ENCODE measurements around the gene ASAP2.

The ASAP2 gene

GRCh38 chr2:9330612-9331270 is 124.1 kb downstream of the ASAP2 start:
- DNase-seq = no peak

DNA sequence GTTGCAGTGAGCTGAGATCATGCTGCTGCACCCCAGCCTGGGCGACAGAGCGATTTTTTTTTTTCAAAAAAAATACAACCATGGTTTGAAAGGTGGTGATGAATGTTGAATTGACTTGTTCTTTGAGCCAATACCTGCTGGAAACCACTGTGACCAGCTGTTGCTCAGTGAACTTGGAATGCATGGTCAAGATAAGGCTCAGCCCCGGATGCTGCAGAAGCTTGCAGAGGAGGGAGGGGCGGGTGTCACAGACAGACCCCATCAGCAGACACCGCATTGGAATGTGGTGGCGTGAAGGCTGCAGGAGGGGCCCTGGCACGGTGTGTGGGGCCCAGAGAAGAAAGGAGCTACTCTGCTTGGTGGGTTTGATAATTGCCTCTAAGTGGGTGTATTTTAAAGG is 125.1 kb downstream of the ASAP2 start:
- no peak for DNase-seq

DNA sequence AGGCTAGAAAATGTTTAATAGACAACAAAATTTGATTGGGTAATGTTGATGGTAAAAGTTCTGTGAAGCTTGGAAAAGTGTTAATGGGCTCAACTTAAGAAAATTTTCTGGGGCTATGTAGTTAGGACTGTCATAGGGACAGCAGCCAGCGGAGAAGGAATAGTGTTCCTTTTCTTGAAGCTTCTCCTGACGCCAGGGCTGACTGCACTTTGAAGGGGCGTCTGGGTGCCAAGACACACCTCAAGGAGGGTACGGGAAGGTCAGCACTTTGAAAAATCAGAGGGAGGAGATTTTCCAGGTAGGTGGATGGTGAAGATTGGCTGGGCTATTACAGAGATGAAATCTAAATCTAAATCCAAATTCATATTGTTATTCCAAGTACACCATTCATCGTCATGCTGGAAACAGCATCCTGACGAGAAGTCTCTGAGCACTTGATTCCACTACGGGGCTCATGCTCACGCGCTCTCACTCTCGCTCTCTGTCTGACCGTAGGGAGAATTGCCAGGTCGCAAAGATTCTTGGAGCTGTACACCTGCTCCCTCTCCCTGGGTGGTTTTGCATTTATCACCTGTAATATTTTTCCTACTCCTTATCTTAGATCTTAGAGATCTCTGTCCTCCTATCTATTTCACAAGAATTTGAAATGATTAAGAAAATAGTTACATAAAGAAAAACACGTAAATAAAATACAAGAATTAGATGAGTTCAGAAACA is 125.7 kb downstream of the ASAP2 start:
- no peak for DNase-seq

DNA sequence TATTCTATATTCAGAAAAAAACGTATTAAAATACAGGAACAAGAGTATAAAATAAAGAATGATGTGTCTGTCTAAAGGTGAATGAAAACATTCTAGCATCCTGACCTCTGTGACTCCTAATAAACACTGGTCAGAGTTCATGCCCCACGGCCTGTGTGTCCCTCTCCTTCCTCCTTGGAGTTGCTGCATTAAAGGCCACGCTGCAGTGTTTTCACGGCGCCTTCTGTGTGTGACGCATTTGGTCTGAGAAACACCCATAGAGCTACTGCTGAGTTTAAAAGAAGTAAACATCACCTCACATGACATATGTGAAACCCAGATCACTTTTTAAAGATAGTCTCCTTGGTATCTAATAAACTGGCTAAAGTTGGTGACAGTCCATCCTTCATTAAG is 126.2 kb downstream of the ASAP2 start:
- DNase-seq = no peak

- DNase-seq = no peak
Observed at GRCh38 chr2:9333591-9334171, 127.1 kb downstream of the ASAP2 start.

DNA sequence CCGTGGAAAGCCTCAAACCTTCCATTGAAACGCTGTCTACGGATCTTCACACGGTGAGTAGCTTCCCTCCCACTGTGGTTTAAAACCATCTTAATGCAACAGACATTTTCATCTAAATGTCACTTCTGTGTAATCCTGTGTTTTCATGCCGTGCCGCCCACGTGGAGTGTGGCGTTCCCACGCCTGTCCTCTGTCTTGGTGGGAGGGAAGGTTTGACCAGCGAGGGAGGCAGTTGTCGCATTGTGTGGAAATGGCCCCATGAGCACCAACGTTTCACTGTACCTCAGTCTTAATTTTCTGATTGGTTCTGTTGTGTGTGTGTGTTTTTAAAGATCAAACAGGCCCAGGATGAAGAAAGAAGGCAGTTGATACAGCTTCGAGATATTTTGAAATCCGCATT is 128.1 kb downstream of the ASAP2 start:
- no peak for DNase-seq

- DNase-seq = no peak
Observed at GRCh38 chr2:9335322-9335832, 128.8 kb downstream of the ASAP2 start.

GRCh38 chr2:9336241-9336575 is 129.6 kb downstream of the ASAP2 start:
- no peak for DNase-seq

- DNase-seq = no peak
Observed at GRCh38 chr2:9336576-9337314, 130.1 kb downstream of the ASAP2 start.

DNA sequence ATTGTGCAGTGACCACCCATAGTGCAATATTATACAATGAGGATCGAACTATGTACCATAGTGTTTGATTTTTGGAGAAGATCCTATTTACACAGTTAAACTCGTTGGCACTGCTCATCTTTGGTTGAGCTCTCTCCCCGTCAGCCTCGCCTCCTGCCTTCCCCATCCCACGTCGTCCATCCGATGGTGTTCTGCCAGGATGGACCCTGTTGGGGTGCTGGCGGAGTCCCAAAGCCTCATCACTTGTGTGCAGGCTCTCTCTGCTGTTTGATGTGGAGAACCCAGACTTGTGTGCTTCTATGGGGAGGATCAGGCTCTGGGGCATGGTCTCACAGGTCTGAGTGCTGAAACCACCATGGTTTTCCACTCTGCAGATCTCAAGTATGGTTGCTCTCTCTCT is 131.3 kb downstream of the ASAP2 start:
- no peak for DNase-seq

DNA sequence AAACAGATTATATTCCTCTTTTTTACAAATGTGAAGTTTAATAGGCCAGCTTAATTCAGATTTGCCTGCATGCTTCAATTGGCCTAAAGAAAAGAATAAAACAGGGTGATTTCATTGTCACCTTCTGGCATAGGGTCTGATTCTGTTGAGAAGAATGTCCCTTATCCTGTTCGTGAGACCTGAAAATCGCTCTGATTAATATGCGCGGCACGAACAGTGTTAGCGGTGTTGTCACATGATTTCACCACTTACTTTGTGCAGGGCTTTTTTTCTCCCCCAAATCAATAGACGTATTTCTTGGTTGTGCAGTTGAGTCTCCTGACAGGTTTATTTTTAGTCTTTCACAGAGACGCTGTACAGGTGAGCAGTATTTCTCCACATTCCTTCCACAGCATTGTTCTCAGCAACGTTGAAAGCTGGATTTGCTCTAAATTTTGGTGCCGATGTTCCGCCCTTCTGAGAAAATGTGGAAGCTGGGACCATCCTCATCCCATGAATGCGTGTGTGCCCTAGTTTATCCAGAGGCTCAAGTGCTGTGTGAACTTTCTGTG is 134.8 kb downstream of the ASAP2 start:
- no peak for DNase-seq

GRCh38 chr2:9342659-9343058 is 136.0 kb downstream of the ASAP2 start:
- DNase-seq = no peak

- no peak for DNase-seq
Observed at GRCh38 chr2:9343524-9343923, 136.9 kb downstream of the ASAP2 start.

GRCh38 chr2:9344434-9344833 is 137.8 kb downstream of the ASAP2 start:
- DNase-seq = no peak

DNA sequence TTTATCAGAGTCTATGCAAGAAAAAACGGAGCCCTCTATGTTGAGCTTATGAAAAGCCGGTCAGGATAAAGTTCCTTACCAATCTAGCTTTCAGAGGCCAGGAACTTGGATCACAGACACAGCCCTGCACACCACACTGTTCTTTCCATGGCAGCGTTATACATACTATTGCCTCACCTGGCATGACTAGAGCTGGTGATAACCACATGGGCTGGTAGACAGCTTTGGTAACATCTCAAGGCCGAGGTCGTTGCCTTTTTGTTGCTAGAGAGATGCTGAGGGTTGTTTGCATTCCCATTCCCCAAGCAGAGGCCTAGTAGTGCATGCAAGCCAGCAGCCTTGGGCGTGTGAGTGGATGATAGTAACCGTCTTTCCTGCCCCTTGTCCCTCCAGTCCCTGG is 138.7 kb downstream of the ASAP2 start:
- no peak for DNase-seq

GRCh38 chr2:9345997-9346396 is 139.4 kb downstream of the ASAP2 start:
- DNase-seq = no peak

- DNase-seq = no peak
Observed at GRCh38 chr2:9346885-9347284, 140.3 kb downstream of the ASAP2 start.

GRCh38 chr2:9347411-9347881 is 140.8 kb downstream of the ASAP2 start:
- no peak for DNase-seq

- no peak for DNase-seq
Observed at GRCh38 chr2:9354318-9354717, 147.7 kb downstream of the ASAP2 start.

DNA sequence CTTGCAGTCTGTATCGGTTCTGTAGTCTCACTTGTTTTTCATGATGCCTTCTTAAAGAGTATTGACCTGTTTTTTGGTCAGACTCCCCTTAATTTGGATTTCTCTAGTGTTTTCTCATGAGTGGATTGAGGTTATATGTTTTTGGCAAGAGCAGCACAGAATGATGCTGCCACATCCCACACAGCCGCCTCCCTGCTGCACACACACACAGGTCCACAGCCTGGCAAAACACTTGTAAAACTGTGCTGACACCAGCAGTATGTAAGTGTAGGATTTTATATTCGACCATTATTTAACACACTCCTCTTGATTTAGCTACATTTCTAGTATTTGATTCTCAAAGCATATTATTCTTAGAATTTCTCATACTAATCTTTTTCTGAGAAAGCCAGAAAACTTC is 148.7 kb downstream of the ASAP2 start:
- DNase-seq = no peak

DNA sequence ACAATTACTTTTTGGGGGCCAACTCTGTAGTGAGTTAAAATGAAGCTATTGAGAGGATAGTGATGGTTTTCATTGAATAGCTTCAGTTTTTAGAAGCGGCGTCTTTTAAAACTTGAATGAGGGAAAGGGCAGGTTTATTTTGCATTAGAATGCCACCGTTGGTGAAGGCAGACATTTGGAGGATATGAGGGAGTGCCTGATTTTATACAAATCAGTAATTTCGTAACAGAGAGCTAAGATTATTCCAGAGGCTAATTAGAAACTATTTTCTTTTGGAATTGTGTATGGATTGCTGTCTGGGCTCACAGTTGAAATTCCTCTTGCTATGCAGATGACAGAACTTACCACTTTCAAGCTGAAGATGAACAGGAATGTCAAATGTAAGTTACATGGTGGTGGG is 149.1 kb downstream of the ASAP2 start:
- no peak for DNase-seq

DNA sequence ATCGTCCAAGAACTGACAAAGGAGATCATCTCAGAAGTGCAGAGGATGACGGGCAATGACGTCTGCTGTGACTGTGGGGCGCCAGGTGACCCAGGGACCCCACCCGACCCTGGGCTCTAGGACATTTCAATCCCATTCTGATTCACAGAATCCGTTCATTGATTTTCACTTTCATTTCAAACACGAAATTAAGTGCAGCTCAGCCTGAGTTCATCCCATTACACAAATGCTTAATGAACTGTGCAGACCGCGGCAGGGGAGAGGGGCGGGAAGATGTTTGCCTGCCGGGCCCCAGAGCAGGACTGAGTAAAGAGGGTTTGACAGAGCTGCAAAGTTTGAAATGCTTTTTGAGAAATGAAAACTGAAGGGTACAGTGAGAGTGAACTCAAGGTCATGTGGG is 149.6 kb downstream of the ASAP2 start:
- DNase-seq = no peak

- DNase-seq = no peak
Observed at GRCh38 chr2:9358846-9359245, 152.2 kb downstream of the ASAP2 start.
